ENCODE results near the gene SEMA6A.

SEMA6A gene

DNA sequence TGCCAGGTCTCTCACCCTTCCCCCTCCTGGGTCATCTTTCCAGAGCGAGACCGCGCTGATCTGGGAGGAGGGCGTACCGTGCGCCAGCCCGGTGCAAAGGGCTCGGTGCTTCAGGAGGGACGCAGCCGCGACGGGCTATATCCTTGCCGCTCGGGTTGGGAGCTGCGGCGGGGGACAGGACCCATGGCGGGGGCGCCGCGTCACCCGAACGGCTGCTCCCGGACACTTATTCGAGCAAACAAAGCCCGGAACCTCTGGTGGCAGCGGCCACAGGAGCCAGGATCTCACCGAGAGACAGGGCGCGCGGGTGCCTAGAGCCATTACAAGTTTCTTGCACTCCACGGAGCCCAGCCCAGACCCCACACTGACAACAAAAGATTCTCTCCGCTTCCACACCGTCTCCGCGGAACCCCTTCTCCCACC, 1.3 kb downstream of the SEMA6A start:
- H3K27ac ChIP-seq (replicated peaks): no peak overlapping the region
- no peak for TF ChIP-seq SPI1 (IDR thresholded peaks at IDR 0.05; ENCODE audit: borderline replicate concordance, low read depth)
- TF ChIP-seq, protein P1, sequence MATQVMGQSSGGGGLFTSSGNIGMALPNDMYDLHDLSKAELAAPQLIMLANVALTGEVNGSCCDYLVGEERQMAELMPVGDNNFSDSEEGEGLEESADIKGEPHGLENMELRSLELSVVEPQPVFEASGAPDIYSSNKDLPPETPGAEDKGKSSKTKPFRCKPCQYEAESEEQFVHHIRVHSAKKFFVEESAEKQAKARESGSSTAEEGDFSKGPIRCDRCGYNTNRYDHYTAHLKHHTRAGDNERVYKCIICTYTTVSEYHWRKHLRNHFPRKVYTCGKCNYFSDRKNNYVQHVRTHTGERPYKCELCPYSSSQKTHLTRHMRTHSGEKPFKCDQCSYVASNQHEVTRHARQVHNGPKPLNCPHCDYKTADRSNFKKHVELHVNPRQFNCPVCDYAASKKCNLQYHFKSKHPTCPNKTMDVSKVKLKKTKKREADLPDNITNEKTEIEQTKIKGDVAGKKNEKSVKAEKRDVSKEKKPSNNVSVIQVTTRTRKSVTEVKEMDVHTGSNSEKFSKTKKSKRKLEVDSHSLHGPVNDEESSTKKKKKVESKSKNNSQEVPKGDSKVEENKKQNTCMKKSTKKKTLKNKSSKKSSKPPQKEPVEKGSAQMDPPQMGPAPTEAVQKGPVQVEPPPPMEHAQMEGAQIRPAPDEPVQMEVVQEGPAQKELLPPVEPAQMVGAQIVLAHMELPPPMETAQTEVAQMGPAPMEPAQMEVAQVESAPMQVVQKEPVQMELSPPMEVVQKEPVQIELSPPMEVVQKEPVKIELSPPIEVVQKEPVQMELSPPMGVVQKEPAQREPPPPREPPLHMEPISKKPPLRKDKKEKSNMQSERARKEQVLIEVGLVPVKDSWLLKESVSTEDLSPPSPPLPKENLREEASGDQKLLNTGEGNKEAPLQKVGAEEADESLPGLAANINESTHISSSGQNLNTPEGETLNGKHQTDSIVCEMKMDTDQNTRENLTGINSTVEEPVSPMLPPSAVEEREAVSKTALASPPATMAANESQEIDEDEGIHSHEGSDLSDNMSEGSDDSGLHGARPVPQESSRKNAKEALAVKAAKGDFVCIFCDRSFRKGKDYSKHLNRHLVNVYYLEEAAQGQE (IDR thresholded peaks at IDR 0.05; ENCODE audit: insufficient replicate concordance, low read depth): no peak
- TF ChIP-seq GABPA (IDR thresholded peaks at IDR 0.05; ENCODE audit: low read depth): no peak
- TF ChIP-seq POLR2AphosphoS5 (IDR thresholded peaks at IDR 0.05; ENCODE audit: low read depth): no peak
- TF ChIP-seq CTCF (IDR thresholded peaks at IDR 0.05; ENCODE audit: insufficient read depth, low read length): no peak
- H3K4me3 ChIP-seq (replicated peaks; ENCODE audit: insufficient read depth, low read length): no peak overlapping the region

GRCh38 chr5:116572350-116573278, 2.0 kb downstream of the SEMA6A start:
- DNase-seq (ENCODE audit: low read depth in 1 of 2, low spot score in 1 of 2): no peak
- peaks cover 13% of the 10 kb centered on the region for H3K27me3 ChIP-seq (ENCODE audit: insufficient read depth, poor library complexity, severe bottlenecking)
- TF ChIP-seq CTCF (IDR thresholded peaks at IDR 0.05; ENCODE audit: insufficient read depth, low read length) (no peak), SPI1 (IDR thresholded peaks at IDR 0.05; ENCODE audit: borderline replicate concordance, low read depth) (no peak), POLR2AphosphoS5 (IDR thresholded peaks at IDR 0.05; ENCODE audit: low read depth) (no peak), GABPA (IDR thresholded peaks at IDR 0.05; ENCODE audit: low read depth) (no peak)
- TF ChIP-seq, protein P1 (IDR thresholded peaks at IDR 0.05; ENCODE audit: insufficient replicate concordance, low read depth): no peak
- no peak overlapping the region for H3K27ac ChIP-seq (replicated peaks)
- no peak overlapping the region for H3K4me3 ChIP-seq (replicated peaks; ENCODE audit: insufficient read depth, low read length)

More for the DNA sequence above, 1.3 kb downstream of the SEMA6A start:
- DNase-seq (ENCODE audit: low read depth in 1 of 2, low spot score in 1 of 2): no peak
- peaks cover 13% of the 10 kb centered on the region for H3K27me3 ChIP-seq (ENCODE audit: insufficient read depth, poor library complexity, severe bottlenecking)

- DNase-seq (ENCODE audit: low read depth in 1 of 2, low spot score in 1 of 2): no peak
- no peak for TF ChIP-seq POLR2AphosphoS5 (IDR thresholded peaks at IDR 0.05; ENCODE audit: low read depth)
- no peak for TF ChIP-seq SPI1 (IDR thresholded peaks at IDR 0.05; ENCODE audit: borderline replicate concordance, low read depth)
- TF ChIP-seq, protein P1 (IDR thresholded peaks at IDR 0.05; ENCODE audit: insufficient replicate concordance, low read depth): no peak
- Histone ChIP-seq H3K27me3 (ENCODE audit: insufficient read depth, poor library complexity, severe bottlenecking) (peaks cover 12% of the 10 kb centered on the region), H3K27ac (replicated peaks) (no peak overlapping the region), H3K4me3 (replicated peaks; ENCODE audit: insufficient read depth, low read length) (no peak overlapping the region)
These were observed 2.9 kb downstream of the SEMA6A start for GRCh38 chr5:116571568-116572349.
